Breast epithelium (tissue), 3 donors: ENCODE data around the gene TBC1D1.

Source experiments
- POLR2A ChIP-seq: fragments of 450-650 bp; IDR thresholded peaks from one replicate; pipeline ENCODE4 v1.6.1; 2016; ENCODE audit warnings: antibody characterized with exemption, mild to moderate bottlenecking, moderate library complexity
- POLR2AphosphoS5 ChIP-seq, 3 donors: sonication (generic); formaldehyde crosslinking; IDR thresholded peaks; one replicate each; pipeline ENCODE4 v1.6.1; 2017; ENCODE audit warnings: antibody characterized with exemption in 3 of 3

GRCh38 chr4:38185406-38186144, 294.7 kb downstream of the TBC1D1 start:
- TF ChIP-seq POLR2A (no peak), POLR2AphosphoS5 (IDR thresholded peaks at IDR 0.05) (no peak)
